Sigmoid colon (tissue), 4 donors: ENCODE measurements around the gene LEAP2.

Source experiments
- CTCF ChIP-seq, 4 experiments: fragments of 450-650 bp in 3 of 4; fragments of 200-600 bp in 1 of 4; IDR thresholded peaks; one replicate each; pipeline ENCODE4 v1.5.1; 2016 to 2019; ENCODE audit warnings: antibody characterized with exemption in 4 of 4, mild to moderate bottlenecking in 3 of 4, moderate library complexity in 2 of 4
- EP300 ChIP-seq, 4 donors: sonication (generic); formaldehyde crosslinking; IDR thresholded peaks; one replicate each; pipeline ENCODE4 v1.6.1; 2017; ENCODE audit warnings: antibody characterized with exemption in 4 of 4

- no peak for TF ChIP-seq CTCF (IDR thresholded peaks at IDR 0.05)
- no peak for TF ChIP-seq EP300 (IDR thresholded peaks at IDR 0.05)
Observed at GRCh38 chr5:132825033-132825833, 48.2 kb upstream of the LEAP2 start.
